Cardiac muscle cell (in vitro differentiated cells and primary cell): ENCODE data around the gene THBD. TPM values are rescaled to one million over a fixed set of nuclear protein-coding genes. Genes with fewer than 3 reads are reported as not detected.

Source experiments
- DNase-seq, 2 donors: peaks; one replicate each; pipeline versions ENCODE4 v3.0.0 to v3.0.0-alpha.2; 2010 to 2017; ENCODE audit warnings: low read depth in 1 of 2, low spot score in 1 of 2
- H3K27ac ChIP-seq: fragments of 200-600 bp; sonication (generic); 2 replicates; pipeline ENCODE4 v1.5.1; 2016
- H3K27me3 ChIP-seq: fragments of 200-600 bp; sonication (generic); 2 replicates; pipeline ENCODE4 v1.6.0; 2016; ENCODE audit warnings: control low read depth
- H3K36me3 ChIP-seq: fragments of 200-600 bp; sonication (generic); 2 replicates; pipeline ENCODE4 v1.5.1; 2016; ENCODE audit warnings: control low read depth
- H3K4me1 ChIP-seq: fragments of 200-600 bp; sonication (generic); 2 replicates; pipeline ENCODE4 v1.8.1; 2017; ENCODE audit warnings: low read depth, mild to moderate bottlenecking, mixed run types
- H3K4me3 ChIP-seq: fragments of 200-600 bp; sonication (generic); 2 replicates; pipeline ENCODE4 v1.5.1; 2016; ENCODE audit warnings: mild to moderate bottlenecking
- H3K9me3 ChIP-seq: fragments of 200-600 bp; sonication (generic); 2 replicates; pipeline ENCODE4 v1.5.1; 2017; ENCODE audit warnings: low read depth, mild to moderate bottlenecking, control low read depth
- CTCF ChIP-seq: IDR thresholded peaks from 2 replicates; pipeline ENCODE4 v1.5.1; 2012; ENCODE audit warnings: low read depth, mild to moderate bottlenecking, low read length
- polyA plus RNA-seq: library from polyadenylated mRNA; unstranded; fragments of >200 nt; fragmentation: Nextera tagmentation; extraction: Ambion mirVana; gene quantifications from 2 replicates; pipeline ENCODE4 v1.2.1, GENCODE V29; 2016
- total RNA-seq: library from RNA; depleted of rRNA; stranded (reverse); fragments of >200 nt; gene quantifications from 2 replicates; pipeline ENCODE4 v1.2.3, GENCODE V29; 2016

Gene THBD
- total and polyA plus RNA-seq, 2 experiments from 2014 or later, result 0.04 to 0.54 TPM

GRCh38 chr20:23009636-23010035 lies 39.8 kb downstream of the THBD start:
- Histone ChIP-seq H3K27ac (no peak overlapping the region), H3K9me3 (no peaks in the 10 kb centered on the region), H3K36me3 (no peaks in the 10 kb centered on the region), H3K27me3 (no peaks in the 10 kb centered on the region), H3K4me3 (no peak overlapping the region), H3K4me1 (peaks cover 17% of the 10 kb centered on the region)
- TF ChIP-seq CTCF, result no peak
- DNase-seq, result peak in 1 of 2 donors; percentile 10

GRCh38 chr20:23008667-23009066 lies 40.8 kb downstream of the THBD start:
- H3K27me3 ChIP-seq, result peaks cover 4% of the 10 kb centered on the region
- H3K4me1 ChIP-seq, result peaks cover 17% of the 10 kb centered on the region
- H3K4me3 ChIP-seq, result no peak overlapping the region
- DNase-seq, result no peak
- no peaks in the 10 kb centered on the region for H3K36me3 ChIP-seq
- TF ChIP-seq CTCF, result no peak
- H3K27ac ChIP-seq, result no peak overlapping the region
- no peaks in the 10 kb centered on the region for H3K9me3 ChIP-seq

DNA sequence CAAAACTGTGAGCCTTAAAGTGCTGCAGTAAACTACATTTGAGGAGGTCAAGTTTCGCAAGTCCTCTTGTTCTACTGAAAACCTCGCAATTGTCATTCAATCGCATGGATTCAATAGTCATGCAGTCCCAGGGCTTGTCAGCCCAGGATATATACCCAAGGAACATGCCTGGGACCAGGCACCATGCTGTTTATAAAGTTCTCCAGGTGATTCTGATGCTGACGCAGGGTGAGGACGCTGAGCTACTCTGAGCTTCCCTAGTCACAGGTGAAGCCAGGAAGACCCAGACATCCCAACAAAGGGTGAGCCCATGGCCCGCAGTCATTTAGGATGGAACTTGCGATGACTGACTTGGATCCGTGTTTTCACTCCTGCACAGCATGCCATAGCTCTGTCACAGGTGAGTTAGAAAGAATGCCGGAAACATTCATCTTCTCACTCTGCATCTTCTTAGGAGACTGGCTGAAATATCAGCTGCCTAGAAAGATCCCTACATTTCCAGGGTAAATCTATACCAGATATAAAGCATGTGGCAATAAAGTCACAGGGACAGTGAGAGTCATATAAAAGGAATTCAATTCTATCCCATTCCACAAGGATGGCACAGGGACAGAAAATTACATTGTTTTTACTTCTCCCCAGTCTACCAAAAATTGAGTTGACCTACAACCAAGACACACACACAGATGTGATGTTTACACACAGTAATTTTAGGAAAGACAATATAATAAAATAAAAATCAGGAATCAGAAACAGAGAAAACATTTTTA lies 41.4 kb downstream of the THBD start:
- DNase-seq, result no peak
- H3K27ac ChIP-seq, result no peak overlapping the region
- H3K36me3 ChIP-seq, result no peaks in the 10 kb centered on the region
- H3K27me3 ChIP-seq, result peaks cover 4% of the 10 kb centered on the region
- H3K9me3 ChIP-seq, result no peaks in the 10 kb centered on the region
- TF ChIP-seq CTCF, result no peak
- H3K4me3 ChIP-seq, result no peak overlapping the region
- peaks cover 17% of the 10 kb centered on the region for H3K4me1 ChIP-seq

DNA sequence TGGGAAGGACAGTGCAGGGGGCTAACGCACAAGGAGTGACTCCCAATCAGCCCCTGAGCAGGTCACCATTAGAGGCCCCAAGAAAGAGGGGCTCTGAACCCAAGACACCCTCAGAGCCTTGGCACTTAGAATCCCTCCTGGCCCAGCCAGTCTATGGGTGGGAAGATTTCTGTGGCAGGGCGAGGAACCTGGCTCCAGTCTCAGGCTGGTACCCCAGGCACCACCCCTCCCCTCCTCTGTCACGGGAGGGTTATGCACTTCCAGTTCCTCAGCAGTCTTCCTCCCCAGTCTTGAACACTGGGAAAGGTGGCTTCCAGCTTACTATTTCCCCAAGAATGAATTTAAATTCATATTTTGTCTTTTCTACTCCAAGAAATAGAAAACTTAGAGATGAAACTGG lies 42.0 kb downstream of the THBD start:
- no peaks in the 10 kb centered on the region for H3K36me3 ChIP-seq
- H3K9me3 ChIP-seq, result no peaks in the 10 kb centered on the region
- no peak for DNase-seq
- no peak overlapping the region for H3K4me3 ChIP-seq
- peaks cover 17% of the 10 kb centered on the region for H3K4me1 ChIP-seq
- no peak for TF ChIP-seq CTCF
- H3K27ac ChIP-seq, result no peak overlapping the region
- H3K27me3 ChIP-seq, result peaks cover 4% of the 10 kb centered on the region

- no peak for TF ChIP-seq CTCF
- no peaks in the 10 kb centered on the region for H3K9me3 ChIP-seq
- H3K27ac ChIP-seq, result no peak overlapping the region
- H3K4me1 ChIP-seq, result peaks cover 10% of the 10 kb centered on the region
- peaks cover 4% of the 10 kb centered on the region for H3K27me3 ChIP-seq
- H3K36me3 ChIP-seq, result no peaks in the 10 kb centered on the region
- no peak overlapping the region for H3K4me3 ChIP-seq
- peak in 1 of 2 donors; percentile 73 for DNase-seq
Observed at GRCh38 chr20:23005776-23006175, 43.7 kb downstream of the THBD start.
